K562 (cell line): ENCODE measurements around the gene SDCCAG8. TPM values are rescaled to one million over a fixed set of nuclear protein-coding genes. Genes with fewer than 3 reads are reported as not detected.

Source experiments
- ATAC-seq: fragments of 200-7000 bp; cut with Tn5 transposase; 3 replicates; pipeline ENCODE4 v1.9.1; 2020; ENCODE audit warnings: moderate library complexity
- BruUV-seq: library from RNA; stranded (reverse); fragments of 400-500 nt; replicated peaks from 2 replicates; lab custom pipeline; 2021; lab: Mats Ljungman, UMichigan
- CTCF ChIA-PET: fragments of 300-600 bp; formaldehyde crosslinking; extraction: SDS; loops from one replicate; lab custom pipeline; 2021; ENCODE audit warnings: low intra/inter-chr PET ratio; lab: Yijun Ruan, JAX
- POLR2A ChIA-PET: fragments of 300-600, 350-650 bp; sonication (Branson Sonifier 250); formaldehyde crosslinking; extraction: SDS; loops from one replicate; lab custom pipeline; 2021; ENCODE audit warnings: antibody characterized with exemption, inconsistent platforms; lab: Yijun Ruan, JAX
- DNase-seq, 4 experiments: peaks; one replicate each; pipeline versions ENCODE4 v3.0.0 to v3.0.0-alpha.2; 2011 to 2018; ENCODE audit warnings: low spot score in 3 of 4, mixed read lengths in 3 of 4; ENCODE audit errors: extremely low read depth in 1 of 4
- FAIRE-seq: peaks from 2 replicates; lab custom pipeline; 2011; peaks lifted over from hg19 to GRCh38; lab: Jason Lieb, UNC
- H2AFZ ChIP-seq: 2 replicates; pipeline ENCODE4 v1.6.0; 2011; ENCODE audit warnings: low read depth, low read length, control low read depth, inconsistent platforms
- H3K27ac ChIP-seq: fragments of 200-600 bp; 3 replicates; pipeline ENCODE4 v1.8.0; 2011; ENCODE audit warnings: low read depth, mild to moderate bottlenecking, control low read depth, inconsistent platforms, low read length, moderate library complexity, mixed read lengths; ENCODE audit errors: extremely low read depth
- H3K27me3 ChIP-seq, 2 experiments: fragments of 300-600 bp in 1 of 2; 2 replicates in 1 of 2; 3 replicates in 1 of 2; pipeline versions ENCODE4 v1.6.0 to v1.8.0; 2011; ENCODE audit warnings: inconsistent platforms in 2 of 2, low read length in 2 of 2, mild to moderate bottlenecking in 1 of 2, mixed read lengths in 1 of 2, moderate library complexity in 1 of 2; ENCODE audit not compliant: control insufficient read depth in 2 of 2, insufficient read depth in 2 of 2
- H3K36me3 ChIP-seq: fragments of 300-600 bp; 3 replicates; pipeline ENCODE4 v1.8.0; 2011; ENCODE audit warnings: mild to moderate bottlenecking, low read length, inconsistent platforms; ENCODE audit not compliant: control insufficient read depth, insufficient read depth
- H3K4me1 ChIP-seq, 2 experiments: fragments of 200-600 bp in 1 of 2; replicated peaks in 1 of 2; 2 replicates in 1 of 2; 3 replicates in 1 of 2; pipeline versions ENCODE4 v1.5.1 to v1.8.0; 2011; ENCODE audit warnings: inconsistent platforms in 2 of 2, low read length in 2 of 2, mild to moderate bottlenecking in 1 of 2, mixed read lengths in 1 of 2, moderate library complexity in 1 of 2; ENCODE audit not compliant: control insufficient read depth in 2 of 2, insufficient read depth in 2 of 2
- H3K4me2 ChIP-seq: 2 replicates; pipeline ENCODE4 v1.6.1; 2011; ENCODE audit warnings: low read length, control low read depth, inconsistent platforms, mixed read lengths; ENCODE audit not compliant: insufficient read depth
- H3K4me3 ChIP-seq: fragments of 200-600 bp; sonication (generic), shearing (Covaris generic); 2 replicates; pipeline ENCODE4 v1.5.1; 2016; ENCODE audit warnings: control low read depth, inconsistent platforms
- H3K79me2 ChIP-seq: fragments of 200-600 bp; 3 replicates; pipeline ENCODE4 v1.8.0; 2011; ENCODE audit warnings: low read length, inconsistent platforms; ENCODE audit not compliant: control insufficient read depth, insufficient read depth
- H3K9ac ChIP-seq, 2 experiments: 2 replicates each; pipeline versions ENCODE4 v1.6.0 to v1.6.1; 2011; ENCODE audit warnings: low read depth in 2 of 2, low read length in 2 of 2, control low read depth in 1 of 2, inconsistent platforms in 1 of 2, mild to moderate bottlenecking in 1 of 2, mixed read lengths in 1 of 2; ENCODE audit not compliant: insufficient read depth in 1 of 2
- H3K9me1 ChIP-seq: one replicate; pipeline ENCODE4 v1.6.0; 2011; ENCODE audit warnings: inconsistent platforms, mild to moderate bottlenecking, low read length, moderate library complexity; ENCODE audit not compliant: control insufficient read depth, insufficient read depth
- H3K9me3 ChIP-seq: replicated peaks from 2 replicates; pipeline ENCODE4 v1.5.1; 2011; ENCODE audit warnings: low read depth, low read length, inconsistent platforms; ENCODE audit not compliant: control insufficient read depth, insufficient read depth
- H4K20me1 ChIP-seq: replicated peaks from 2 replicates; pipeline ENCODE4 v1.6.1; 2011; ENCODE audit warnings: low read length, inconsistent platforms, mixed read lengths; ENCODE audit not compliant: control insufficient read depth, insufficient read depth
- HDAC2 ChIP-seq: fragments of 450-650 bp; IDR thresholded peaks from 2 replicates; pipeline ENCODE4 v1.6.1; 2016; ENCODE audit warnings: mild to moderate bottlenecking
- KHSRP ChIP-seq: fragments of 450-650 bp; IDR thresholded peaks from 2 replicates; pipeline ENCODE4 v1.6.1; 2017
- OTX1 ChIP-seq: fragments of 450-650 bp; formaldehyde crosslinking; IDR thresholded peaks from 2 replicates; pipeline ENCODE4 v1.4.0; 2022; ENCODE audit warnings: mild to moderate bottlenecking
- PHB2 ChIP-seq: fragments of 450-650 bp; IDR thresholded peaks from 2 replicates; pipeline ENCODE4 v1.6.1; 2017; ENCODE audit warnings: low read depth
- RAD51 ChIP-seq: fragments of 450-650 bp; IDR thresholded peaks from 2 replicates; pipeline ENCODE4 v1.7.1; 2016; ENCODE audit warnings: low read depth, mild to moderate bottlenecking, borderline replicate concordance
- RBM14 ChIP-seq: fragments of 200-400 bp; formaldehyde crosslinking; IDR thresholded peaks from 2 replicates; pipeline ENCODE4 v1.6.1; 2018; ENCODE audit warnings: low read depth, mild to moderate bottlenecking, low read length, moderate library complexity, borderline replicate concordance; ENCODE audit not compliant: insufficient read depth
- ZNF217 ChIP-seq: sonication (generic); formaldehyde crosslinking; IDR thresholded peaks from 2 replicates; pipeline ENCODE4 v1.8.0; 2022; ENCODE audit warnings: mild to moderate bottlenecking, missing genetic modification reagents
- WGBS: fragments of 100-300 bp; shearing (Covaris generic); methylation state at CpG from one replicate; pipeline ENCODE4 v1.1.6; 2016; ENCODE audit warnings: low coverage, mixed read lengths; ENCODE audit not compliant: insufficient coverage; ENCODE audit errors: missing lambda C conversion rate; 5-methylcytosine and 5-hydroxymethylcytosine counted together
- in situ Hi-C: fragments of 300-500 bp; cut with MboI; formaldehyde crosslinking; loops from 4 replicates; pipeline ENCODE4 v1.15.0; 2018; ENCODE audit warnings: inconsistent platforms, mixed read lengths
- intact Hi-C: fragments of 100-400 bp; cut with micrococcal nuclease; formaldehyde crosslinking; loops from 2 replicates; pipeline ENCODE4 v1.14.2; 2022
- polyA plus RNA-seq, 8 experiments: library from polyadenylated mRNA; depleted of rRNA in 4 of 8; stranded (reverse) in 5 of 8; unstranded in 3 of 8; fragments of >200 nt; fragmentation: Nextera tagmentation in 2 of 8; fragmentation: Illumina TruSeq in 1 of 8; extraction: Ambion mirVana in 2 of 8; extraction: Trizol in 1 of 8; gene quantifications; 2 replicates each; pipeline versions ENCODE4 v1.2.1 to v1.2.3, GENCODE V29; 2011 to 2014; ENCODE audit warnings: inconsistent platforms in 1 of 8, missing spikeins in 1 of 8
- total RNA-seq, 7 experiments: library from RNA; depleted of rRNA in 6 of 7; stranded (reverse); fragments of >200 nt in 6 of 7; fragmentation: Illumina TruSeq in 2 of 7; extraction: Trizol in 2 of 7; gene quantifications; 2 replicates each; pipeline versions ENCODE4 v1.2.1 to v1.2.3, GENCODE V29; 2011 to 2021; ENCODE audit warnings: low replicate concordance in 1 of 7
- TF ChIP-seq, protein P1 (sequence below): fragments of 250-450 bp; sonication (Bioruptor Pico); IDR thresholded peaks from 2 replicates; pipeline ENCODE4 v1.5.0; 2020; ENCODE audit warnings: mild to moderate bottlenecking
- TF ChIP-seq, protein P2 (sequence below): fragments of 450-650 bp; formaldehyde crosslinking; IDR thresholded peaks from 2 replicates; pipeline ENCODE4 v1.4.0; 2020; ENCODE audit warnings: mild to moderate bottlenecking
- TF ChIP-seq, protein P3 (sequence below), 2 experiments: fragments of 200-800 bp in 1 of 2; sonication (Bioruptor generic) in 1 of 2; sonication (generic) in 1 of 2; formaldehyde crosslinking in 1 of 2; IDR thresholded peaks in 1 of 2; conservative IDR thresholded peaks in 1 of 2; 2 replicates each; pipeline versions ENCODE4 v1.5.0 to v1.6.1; 2016 to 2020; ENCODE audit warnings: missing compliant biosample characterization in 1 of 2, missing genetic modification characterization in 1 of 2, missing genetic modification reagents in 1 of 2
- TF ChIP-seq, protein P4 (sequence below): fragments of 450-650 bp; IDR thresholded peaks from 2 replicates; pipeline ENCODE4 v1.6.1; 2017; ENCODE audit warnings: mild to moderate bottlenecking, moderate library complexity
- TF ChIP-seq, protein P5 (sequence below): fragments of 250-450 bp; sonication (Bioruptor Pico); IDR thresholded peaks from 2 replicates; pipeline ENCODE4 v1.8.0; 2021; ENCODE audit warnings: borderline replicate concordance, mild to moderate bottlenecking, moderate library complexity; ENCODE audit not compliant: poor library complexity, severe bottlenecking

SDCCAG8 gene
- total and polyA plus RNA-seq, 9 of the 15 experiments (the other 6 are each of a cell fraction or from before 2014, with no cell fraction given) = 17.9 to 36.7 (median 25.4) TPM

DNA sequence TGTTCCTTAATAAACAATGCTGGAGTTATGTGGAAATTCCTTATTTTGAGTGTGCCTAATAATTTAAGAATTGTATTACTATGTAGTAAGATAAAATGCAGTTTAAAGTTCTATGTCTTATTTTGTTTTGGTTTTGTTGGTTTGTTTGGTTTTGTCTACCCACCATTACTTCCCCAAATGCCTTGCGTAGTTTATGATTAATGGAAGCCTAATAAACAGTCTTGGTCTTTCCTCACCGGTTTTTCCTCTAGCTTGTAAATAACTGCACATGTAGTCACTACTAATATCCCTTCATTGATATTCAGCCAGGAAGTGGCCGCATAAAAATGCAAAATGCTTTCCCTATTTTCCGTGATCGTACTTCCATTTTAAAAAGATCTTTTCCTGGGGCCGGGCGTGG is 2.9 kb downstream of the SDCCAG8 start:
- Histone ChIP-seq H3K36me3 (no peaks in the 10 kb centered on the region), H2AFZ (no peak overlapping the region), H3K4me3 (no peak overlapping the region), H4K20me1 (no peaks in the 10 kb centered on the region), H3K4me2 (no peak overlapping the region), H3K27me3 (no peaks in the 10 kb centered on the region), H3K9me1 (no peaks in the 10 kb centered on the region), H3K4me1 (peaks cover 7 to 9% of the 10 kb centered on the region in 2 experiments), H3K9ac (no peak overlapping the region), H3K9me3 (no peaks in the 10 kb centered on the region), H3K79me2 (peaks cover 44% of the 10 kb centered on the region), H3K27ac (no peak overlapping the region)
- DNase-seq (no peak), FAIRE-seq (no peak), ATAC-seq (no peak)
- WGBS = 93% methylated on average over 5 of the region's 7 CpGs
- ChIA-PET CTCF (no interaction called here), POLR2A (no interaction called here)
- BruUV-seq = no TSS peak
- intact Hi-C loops (loop anchor here (5.0 kb wide), 1 partner anchor 1604 kb away; the partner anchor contains the start of gene HNRNPU), in situ Hi-C loops (no loop called here)
- TF ChIP-seq, protein P1, sequence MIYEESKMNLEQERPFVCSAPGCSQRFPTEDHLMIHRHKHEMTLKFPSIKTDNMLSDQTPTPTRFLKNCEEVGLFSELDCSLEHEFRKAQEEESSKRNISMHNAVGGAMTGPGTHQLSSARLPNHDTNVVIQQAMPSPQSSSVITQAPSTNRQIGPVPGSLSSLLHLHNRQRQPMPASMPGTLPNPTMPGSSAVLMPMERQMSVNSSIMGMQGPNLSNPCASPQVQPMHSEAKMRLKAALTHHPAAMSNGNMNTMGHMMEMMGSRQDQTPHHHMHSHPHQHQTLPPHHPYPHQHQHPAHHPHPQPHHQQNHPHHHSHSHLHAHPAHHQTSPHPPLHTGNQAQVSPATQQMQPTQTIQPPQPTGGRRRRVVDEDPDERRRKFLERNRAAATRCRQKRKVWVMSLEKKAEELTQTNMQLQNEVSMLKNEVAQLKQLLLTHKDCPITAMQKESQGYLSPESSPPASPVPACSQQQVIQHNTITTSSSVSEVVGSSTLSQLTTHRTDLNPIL = no peak
- TF ChIP-seq, protein P2, sequence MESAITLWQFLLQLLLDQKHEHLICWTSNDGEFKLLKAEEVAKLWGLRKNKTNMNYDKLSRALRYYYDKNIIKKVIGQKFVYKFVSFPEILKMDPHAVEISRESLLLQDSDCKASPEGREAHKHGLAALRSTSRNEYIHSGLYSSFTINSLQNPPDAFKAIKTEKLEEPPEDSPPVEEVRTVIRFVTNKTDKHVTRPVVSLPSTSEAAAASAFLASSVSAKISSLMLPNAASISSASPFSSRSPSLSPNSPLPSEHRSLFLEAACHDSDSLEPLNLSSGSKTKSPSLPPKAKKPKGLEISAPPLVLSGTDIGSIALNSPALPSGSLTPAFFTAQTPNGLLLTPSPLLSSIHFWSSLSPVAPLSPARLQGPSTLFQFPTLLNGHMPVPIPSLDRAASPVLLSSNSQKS (CRISPR knock-in tag) = no peak
- TF ChIP-seq, protein P3, sequence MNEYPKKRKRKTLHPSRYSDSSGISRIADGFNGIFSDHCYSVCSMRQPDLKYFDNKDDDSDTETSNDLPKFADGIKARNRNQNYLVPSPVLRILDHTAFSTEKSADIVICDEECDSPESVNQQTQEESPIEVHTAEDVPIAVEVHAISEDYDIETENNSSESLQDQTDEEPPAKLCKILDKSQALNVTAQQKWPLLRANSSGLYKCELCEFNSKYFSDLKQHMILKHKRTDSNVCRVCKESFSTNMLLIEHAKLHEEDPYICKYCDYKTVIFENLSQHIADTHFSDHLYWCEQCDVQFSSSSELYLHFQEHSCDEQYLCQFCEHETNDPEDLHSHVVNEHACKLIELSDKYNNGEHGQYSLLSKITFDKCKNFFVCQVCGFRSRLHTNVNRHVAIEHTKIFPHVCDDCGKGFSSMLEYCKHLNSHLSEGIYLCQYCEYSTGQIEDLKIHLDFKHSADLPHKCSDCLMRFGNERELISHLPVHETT (CRISPR knock-in tag; conservative IDR thresholded peaks at IDR 0.05 in 1 of 2, IDR thresholded peaks at IDR 0.05 in 1 of 2) = no peak
- TF ChIP-seq, protein P4, sequence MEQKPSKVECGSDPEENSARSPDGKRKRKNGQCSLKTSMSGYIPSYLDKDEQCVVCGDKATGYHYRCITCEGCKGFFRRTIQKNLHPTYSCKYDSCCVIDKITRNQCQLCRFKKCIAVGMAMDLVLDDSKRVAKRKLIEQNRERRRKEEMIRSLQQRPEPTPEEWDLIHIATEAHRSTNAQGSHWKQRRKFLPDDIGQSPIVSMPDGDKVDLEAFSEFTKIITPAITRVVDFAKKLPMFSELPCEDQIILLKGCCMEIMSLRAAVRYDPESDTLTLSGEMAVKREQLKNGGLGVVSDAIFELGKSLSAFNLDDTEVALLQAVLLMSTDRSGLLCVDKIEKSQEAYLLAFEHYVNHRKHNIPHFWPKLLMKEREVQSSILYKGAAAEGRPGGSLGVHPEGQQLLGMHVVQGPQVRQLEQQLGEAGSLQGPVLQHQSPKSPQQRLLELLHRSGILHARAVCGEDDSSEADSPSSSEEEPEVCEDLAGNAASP = no peak
- no peak for TF ChIP-seq PHB2
- no peak for TF ChIP-seq RBM14
- TF ChIP-seq, protein P5, sequence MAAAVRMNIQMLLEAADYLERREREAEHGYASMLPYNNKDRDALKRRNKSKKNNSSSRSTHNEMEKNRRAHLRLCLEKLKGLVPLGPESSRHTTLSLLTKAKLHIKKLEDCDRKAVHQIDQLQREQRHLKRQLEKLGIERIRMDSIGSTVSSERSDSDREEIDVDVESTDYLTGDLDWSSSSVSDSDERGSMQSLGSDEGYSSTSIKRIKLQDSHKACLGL (CRISPR knock-in tag) = no peak
- TF ChIP-seq ZNF217 (CRISPR knock-in tag) = no peak
- no peak for TF ChIP-seq HDAC2
- no peak for TF ChIP-seq OTX1 (CRISPR knock-in tag)
- no peak for TF ChIP-seq RAD51
- no peak for TF ChIP-seq KHSRP
